Measurements from ENCODE around the gene EPHA7. TPM values are rescaled to one million over a fixed set of nuclear protein-coding genes. Genes with fewer than 3 reads are reported as not detected.

The EPHA7 gene
- total RNA-seq, 3 donors from 2014 or later: 0.66 to 1.8 (median 0.80) TPM

GRCh38 chr6:93304505-93304904 is 114.9 kb downstream of the EPHA7 start:
- H3K4me3 ChIP-seq: no peak overlapping the region

GRCh38 chr6:93300661-93301060 is 118.7 kb downstream of the EPHA7 start:
- Histone ChIP-seq H3K9me3 (peaks cover 0 to 4% of the 10 kb centered on the region in 2 donors), H3K4me1 (no peaks in the 10 kb centered on the region), H3K27me3 (no peaks in the 10 kb centered on the region), H3K4me3 (no peak overlapping the region), H3K27ac (no peak overlapping the region), H3K36me3 (no peaks in the 10 kb centered on the region)
- no peak for DNase-seq (ENCODE audit: low spot score in 2 of 2)
- TF ChIP-seq, protein P1, sequence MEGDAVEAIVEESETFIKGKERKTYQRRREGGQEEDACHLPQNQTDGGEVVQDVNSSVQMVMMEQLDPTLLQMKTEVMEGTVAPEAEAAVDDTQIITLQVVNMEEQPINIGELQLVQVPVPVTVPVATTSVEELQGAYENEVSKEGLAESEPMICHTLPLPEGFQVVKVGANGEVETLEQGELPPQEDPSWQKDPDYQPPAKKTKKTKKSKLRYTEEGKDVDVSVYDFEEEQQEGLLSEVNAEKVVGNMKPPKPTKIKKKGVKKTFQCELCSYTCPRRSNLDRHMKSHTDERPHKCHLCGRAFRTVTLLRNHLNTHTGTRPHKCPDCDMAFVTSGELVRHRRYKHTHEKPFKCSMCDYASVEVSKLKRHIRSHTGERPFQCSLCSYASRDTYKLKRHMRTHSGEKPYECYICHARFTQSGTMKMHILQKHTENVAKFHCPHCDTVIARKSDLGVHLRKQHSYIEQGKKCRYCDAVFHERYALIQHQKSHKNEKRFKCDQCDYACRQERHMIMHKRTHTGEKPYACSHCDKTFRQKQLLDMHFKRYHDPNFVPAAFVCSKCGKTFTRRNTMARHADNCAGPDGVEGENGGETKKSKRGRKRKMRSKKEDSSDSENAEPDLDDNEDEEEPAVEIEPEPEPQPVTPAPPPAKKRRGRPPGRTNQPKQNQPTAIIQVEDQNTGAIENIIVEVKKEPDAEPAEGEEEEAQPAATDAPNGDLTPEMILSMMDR (IDR thresholded peaks at IDR 0.05): no peak
- no peak for TF ChIP-seq POLR2A (IDR thresholded peaks at IDR 0.05)
- no peak for TF ChIP-seq POLR2AphosphoS5 (IDR thresholded peaks at IDR 0.05)
- intact Hi-C loops (cut with DNase I; ENCODE audit: low total_unique reads): no loop called here

More at GRCh38 chr6:93304505-93304904, 114.9 kb downstream of the EPHA7 start:
- Histone ChIP-seq H3K27me3 (no peaks in the 10 kb centered on the region), H3K36me3 (no peaks in the 10 kb centered on the region), H3K9me3 (peaks cover 0 to 3% of the 10 kb centered on the region in 2 donors), H3K4me1 (no peaks in the 10 kb centered on the region), H3K27ac (no peak overlapping the region)
- TF ChIP-seq, protein P1 (IDR thresholded peaks at IDR 0.05): no peak
- intact Hi-C loops (cut with DNase I; ENCODE audit: low total_unique reads): no loop called here
- no peak for DNase-seq (ENCODE audit: low spot score in 2 of 2)

GRCh38 chr6:93299622-93300021 is 119.7 kb downstream of the EPHA7 start:
- intact Hi-C loops (cut with DNase I; ENCODE audit: low total_unique reads): loop anchor here (2.0 kb wide), 1 partner anchor 47 kb away; no protein-coding TSS in a partner anchor

GRCh38 chr6:93295631-93296030 is 123.7 kb downstream of the EPHA7 start:
- peaks cover 0 to 4% of the 10 kb centered on the region in 2 donors for H3K9me3 ChIP-seq
- intact Hi-C loops (cut with DNase I; ENCODE audit: low total_unique reads): no loop called here
- H3K27ac ChIP-seq: no peak overlapping the region
- no peak for DNase-seq (ENCODE audit: low spot score in 2 of 2)
- TF ChIP-seq, protein P1 (IDR thresholded peaks at IDR 0.05): no peak
- TF ChIP-seq POLR2A (IDR thresholded peaks at IDR 0.05) (no peak), POLR2AphosphoS5 (IDR thresholded peaks at IDR 0.05) (no peak)
- no peaks in the 10 kb centered on the region for H3K4me1 ChIP-seq
- no peak overlapping the region for H3K4me3 ChIP-seq
- H3K36me3 ChIP-seq: no peaks in the 10 kb centered on the region
- no peaks in the 10 kb centered on the region for H3K27me3 ChIP-seq

More at GRCh38 chr6:93299622-93300021, 119.7 kb downstream of the EPHA7 start:
- Histone ChIP-seq H3K4me3 (no peak overlapping the region), H3K27me3 (no peaks in the 10 kb centered on the region), H3K9me3 (peaks cover 0 to 4% of the 10 kb centered on the region in 2 donors), H3K4me1 (no peaks in the 10 kb centered on the region), H3K36me3 (no peaks in the 10 kb centered on the region), H3K27ac (no peak overlapping the region)
- DNase-seq (ENCODE audit: low spot score in 2 of 2): no peak
- TF ChIP-seq POLR2AphosphoS5 (IDR thresholded peaks at IDR 0.05) (no peak), POLR2A (IDR thresholded peaks at IDR 0.05) (no peak)
- TF ChIP-seq, protein P1 (IDR thresholded peaks at IDR 0.05): no peak

GRCh38 chr6:93294879-93295278 is 124.5 kb downstream of the EPHA7 start:
- intact Hi-C loops (cut with DNase I; ENCODE audit: low total_unique reads): no loop called here
- Histone ChIP-seq H3K36me3 (no peaks in the 10 kb centered on the region), H3K27me3 (no peaks in the 10 kb centered on the region), H3K27ac (no peak overlapping the region), H3K4me3 (no peak overlapping the region), H3K4me1 (no peaks in the 10 kb centered on the region), H3K9me3 (peaks cover 0 to 4% of the 10 kb centered on the region in 2 donors)
- no peak for DNase-seq (ENCODE audit: low spot score in 2 of 2)
- TF ChIP-seq POLR2AphosphoS5 (IDR thresholded peaks at IDR 0.05) (no peak), POLR2A (IDR thresholded peaks at IDR 0.05) (no peak)
- TF ChIP-seq, protein P1 (IDR thresholded peaks at IDR 0.05): no peak

Data from breast epithelium (tissue), 4 donors.